GM12865 (cell line): Measurements from ENCODE around the gene ZBTB20.

Experiments
- DNase-seq: peaks from one replicate; pipeline ENCODE4 v3.0.0; 2010; ENCODE audit warnings: low read depth
- H3K4me3 ChIP-seq: 2 replicates; pipeline ENCODE4 v1.5.1; 2011; ENCODE audit warnings: mild to moderate bottlenecking, low read depth, low read length, control low read depth
- CTCF ChIP-seq: IDR thresholded peaks from 2 replicates; pipeline ENCODE4 v1.5.1; 2011; ENCODE audit warnings: low read length, control low read depth, low read depth, inconsistent platforms; ENCODE audit not compliant: insufficient read depth; ENCODE audit errors: missing control alignments

Gene ZBTB20

GRCh38 chr3:114834175-114834940, 312.7 kb downstream of the ZBTB20 start:
- DNase-seq: no peak
- TF ChIP-seq CTCF: no peak
- no peak overlapping the region for H3K4me3 ChIP-seq

GRCh38 chr3:114831861-114832260, 315.2 kb downstream of the ZBTB20 start:
- TF ChIP-seq CTCF: no peak
- no peak overlapping the region for H3K4me3 ChIP-seq

GRCh38 chr3:114830652-114831051, 316.4 kb downstream of the ZBTB20 start:
- H3K4me3 ChIP-seq: no peak overlapping the region
- DNase-seq: no peak
- no peak for TF ChIP-seq CTCF

More at GRCh38 chr3:114831861-114832260, 315.2 kb downstream of the ZBTB20 start:
- DNase-seq: no peak

GRCh38 chr3:114829783-114830182, 317.3 kb downstream of the ZBTB20 start:
- TF ChIP-seq CTCF: no peak
- H3K4me3 ChIP-seq: no peak overlapping the region

GRCh38 chr3:114827495-114827894, 319.6 kb downstream of the ZBTB20 start:
- DNase-seq: peak; percentile 71

More at GRCh38 chr3:114829783-114830182, 317.3 kb downstream of the ZBTB20 start:
- DNase-seq: no peak

GRCh38 chr3:114824014-114824413, 323.1 kb downstream of the ZBTB20 start:
- no peak overlapping the region for H3K4me3 ChIP-seq
- DNase-seq: no peak
- no peak for TF ChIP-seq CTCF

More at GRCh38 chr3:114827495-114827894, 319.6 kb downstream of the ZBTB20 start:
- peak; percentile 65 for TF ChIP-seq CTCF
- H3K4me3 ChIP-seq: no peak overlapping the region

- TF ChIP-seq CTCF: no peak
- DNase-seq: no peak
- H3K4me3 ChIP-seq: no peak overlapping the region
Measured at GRCh38 chr3:114823061-114823460, 324.0 kb downstream of the ZBTB20 start.
